GM18868 (cell line): ENCODE results near the gene PLA2G12B.
"Not testable (repeated sequence)": the region's sequence is repeated elsewhere in the genome, so short reads cannot be mapped to it uniquely, and the experiment has no call there.

Experiments
- ATAC-seq: cut with Tn5 transposase; IDR thresholded peaks from one replicate; pipeline ENCODE4 v1.9.1; 2021; ENCODE audit warnings: mild to moderate bottlenecking, moderate library complexity; ENCODE audit not compliant: unreplicated experiment

Gene PLA2G12B

DNA sequence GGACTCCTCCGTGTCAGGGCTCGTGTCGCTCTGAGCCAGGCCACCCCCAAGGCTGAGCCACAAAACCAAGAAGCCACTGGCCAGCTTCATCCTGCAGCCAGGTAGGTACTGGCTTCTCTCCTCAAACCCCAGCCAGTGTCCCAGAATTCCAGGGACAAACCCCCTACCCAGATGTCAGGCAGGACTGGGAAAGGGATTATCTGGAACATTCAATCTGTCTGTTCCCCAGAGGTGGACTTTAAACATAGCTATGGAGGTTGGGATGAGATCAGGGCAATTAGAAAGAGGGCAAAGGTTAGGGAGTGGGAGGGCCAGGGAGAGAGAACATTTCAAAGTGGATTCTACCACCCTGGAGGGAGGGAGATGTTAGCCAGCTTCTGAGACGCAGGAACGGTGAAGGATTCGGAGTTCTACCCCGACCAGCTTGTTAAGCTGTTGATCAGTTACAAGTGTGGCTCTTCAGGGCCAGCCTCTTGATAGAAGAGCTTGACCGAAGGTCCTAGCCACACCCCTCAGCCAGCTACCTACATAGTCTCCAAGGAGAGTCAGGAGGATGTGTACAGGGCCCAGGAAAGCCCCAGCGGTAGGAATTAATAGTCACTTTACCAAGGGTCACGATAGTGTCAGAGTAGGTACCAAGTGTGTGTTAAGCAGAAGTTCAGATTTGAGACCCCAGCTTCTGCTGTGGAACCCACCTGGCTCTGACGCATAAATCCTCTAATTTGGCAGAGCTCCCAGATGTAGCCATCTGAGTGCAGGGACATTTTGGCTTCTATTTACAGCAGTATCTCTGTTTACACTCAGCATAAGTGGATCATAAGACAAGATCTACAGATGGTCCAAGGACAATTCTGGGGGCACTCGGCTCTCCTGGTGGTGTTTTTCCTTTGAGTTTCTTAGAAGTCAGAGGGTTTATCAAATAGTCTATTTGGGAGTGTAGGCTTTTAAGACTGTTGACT lies at the start of gene PLA2G12B:
PLA2G12B (minus strand) TSS at position 211 of the 959 bp plus-strand sequence; CDS start at position 90, 121 bp downstream.
- ATAC-seq: no peak

DNA sequence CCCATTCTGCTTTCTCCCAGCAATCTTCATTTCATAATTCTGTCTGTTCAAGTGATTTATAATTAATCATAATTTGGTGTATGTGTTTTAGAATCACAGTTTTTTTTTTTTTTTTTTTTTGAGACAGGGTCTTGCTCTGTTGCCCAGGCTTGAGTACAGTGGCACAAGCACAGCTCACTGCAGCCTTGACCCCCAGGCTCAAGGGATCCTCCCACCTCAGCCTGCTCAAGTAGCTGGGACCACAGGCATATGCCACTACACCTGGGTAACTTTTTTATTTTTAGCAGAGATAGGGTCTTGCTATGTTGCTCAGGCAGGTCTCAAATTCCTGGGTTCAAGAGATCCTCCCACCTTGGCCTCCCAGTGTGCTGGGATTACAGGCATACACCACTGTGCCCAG lies 49.2 kb upstream of the PLA2G12B start:
- ATAC-seq: no peak

DNA sequence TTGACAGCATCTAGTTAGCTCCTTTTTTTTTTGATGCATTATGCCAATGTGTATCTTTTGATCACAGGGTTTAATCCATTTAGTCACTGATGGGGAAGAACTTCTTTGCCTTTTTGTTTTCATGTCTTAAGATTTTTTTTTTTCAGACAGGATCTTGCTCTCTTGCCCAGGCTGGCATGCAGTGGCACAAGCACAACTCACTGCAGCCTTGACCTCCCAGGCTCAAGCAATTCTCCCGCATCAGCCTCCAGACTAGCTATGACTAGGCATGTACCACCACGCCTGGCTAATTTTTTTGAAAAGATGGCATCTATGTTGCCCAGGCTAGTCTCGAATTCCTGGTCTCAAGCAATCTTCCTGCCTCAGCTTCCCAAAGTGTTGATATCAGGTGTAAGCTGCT lies 46.4 kb upstream of the PLA2G12B start:
- ATAC-seq: no peak

DNA sequence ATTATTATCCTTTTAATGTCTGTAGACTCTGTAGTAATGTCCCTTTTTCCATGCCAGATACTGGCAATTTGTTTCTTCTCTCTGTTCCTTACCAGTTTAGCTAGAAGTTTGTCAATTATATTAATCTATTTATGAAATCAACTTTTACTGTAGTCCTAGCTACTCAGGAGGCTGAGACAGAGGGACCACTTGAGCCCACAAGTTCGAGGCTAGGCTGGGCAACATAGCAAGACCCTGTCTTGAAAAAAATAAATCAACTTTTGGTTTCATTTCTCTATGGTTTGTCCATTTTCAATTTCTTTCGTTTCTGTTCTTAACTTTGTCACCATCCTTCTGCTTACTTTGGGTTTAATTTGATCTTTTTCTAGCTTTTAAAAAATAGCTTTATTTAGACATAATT lies 42.5 kb upstream of the PLA2G12B start:
- ATAC-seq: no peak

- not testable (repeated sequence) for ATAC-seq
Measured at GRCh38 chr10:72995459-72995858, 40.9 kb upstream of the PLA2G12B start.

GRCh38 chr10:72989771-72990170 lies 35.2 kb upstream of the PLA2G12B start:
- ATAC-seq: not testable (repeated sequence)

GRCh38 chr10:72984618-72985017 lies 30.0 kb upstream of the PLA2G12B start:
- ATAC-seq: not testable (repeated sequence)

DNA sequence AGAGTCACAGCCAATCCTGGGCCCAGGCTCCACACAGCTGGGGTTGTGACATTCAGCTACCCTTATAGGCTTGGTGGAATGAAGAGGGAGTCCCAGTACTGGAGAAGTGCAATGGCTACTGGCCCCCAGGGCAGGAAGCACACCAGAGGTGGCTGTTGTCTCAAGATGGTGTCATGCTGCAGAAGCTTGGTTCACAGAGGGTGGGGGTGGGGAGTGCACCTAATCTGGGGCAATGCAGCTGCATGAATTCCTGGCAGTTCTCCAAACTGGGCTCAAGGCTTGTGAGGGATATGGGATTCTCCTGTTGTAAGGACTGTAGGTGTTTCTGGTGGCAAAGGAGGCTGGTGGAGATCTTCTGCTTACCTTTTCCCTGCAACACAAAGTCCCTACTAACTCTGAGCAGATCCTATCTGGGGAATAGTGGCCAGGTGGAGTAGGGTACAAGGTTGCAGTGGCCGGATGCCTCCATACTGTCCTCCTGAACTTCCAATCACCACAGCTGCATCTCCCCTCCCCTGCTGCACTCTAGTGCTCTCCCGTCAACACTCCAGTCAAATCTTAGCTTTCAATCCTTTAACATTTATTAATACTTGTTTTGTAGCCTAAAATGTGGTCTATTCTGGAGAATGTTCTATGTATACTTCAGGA lies 27.4 kb upstream of the PLA2G12B start:
- no peak for ATAC-seq

GRCh38 chr10:72981028-72981881 lies 26.6 kb upstream of the PLA2G12B start:
- ATAC-seq: no peak

- no peak for ATAC-seq
Measured at GRCh38 chr10:72980348-72980747, 25.7 kb upstream of the PLA2G12B start.

DNA sequence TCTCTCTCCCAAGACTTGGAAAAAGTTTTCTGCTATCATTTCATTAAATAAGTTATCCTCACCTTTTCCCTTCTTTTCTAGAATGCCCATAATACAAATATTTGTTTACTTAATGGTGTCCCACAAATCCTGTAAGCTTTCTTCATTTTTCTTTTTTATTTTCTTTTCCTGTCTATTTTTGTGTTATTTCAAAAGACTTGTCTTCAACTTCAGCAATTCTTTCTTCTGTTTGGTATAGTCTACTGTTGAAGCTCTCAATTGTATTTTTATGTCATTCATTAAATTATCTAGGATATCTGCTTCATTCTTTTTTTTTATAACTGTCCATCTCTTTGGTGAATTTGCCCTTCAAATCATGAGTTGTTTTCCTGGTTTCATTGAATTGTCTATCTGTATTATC lies 25.1 kb upstream of the PLA2G12B start:
- no peak for ATAC-seq

DNA sequence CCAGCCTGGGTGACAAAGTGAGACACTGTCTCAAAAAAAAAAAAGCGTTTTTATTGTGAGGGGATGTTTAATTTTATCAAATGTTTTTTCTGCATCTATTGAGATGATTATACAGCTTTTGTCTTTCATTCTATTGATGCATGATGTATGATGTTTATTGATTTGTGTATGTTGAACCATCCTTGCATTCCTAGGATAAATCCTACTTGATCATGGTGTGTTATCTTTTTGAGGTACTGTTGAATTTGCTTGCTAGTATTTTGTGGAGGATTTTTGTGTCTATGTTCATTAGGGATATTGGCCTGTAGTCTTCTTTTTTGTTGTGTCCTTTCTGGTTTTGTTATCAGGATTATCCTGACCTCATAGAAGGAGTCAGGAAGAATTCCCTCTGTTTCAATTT lies 22.3 kb upstream of the PLA2G12B start:
- no peak for ATAC-seq

- ATAC-seq: no peak
Measured at GRCh38 chr10:72956001-72956400, 1.4 kb upstream of the PLA2G12B start.

DNA sequence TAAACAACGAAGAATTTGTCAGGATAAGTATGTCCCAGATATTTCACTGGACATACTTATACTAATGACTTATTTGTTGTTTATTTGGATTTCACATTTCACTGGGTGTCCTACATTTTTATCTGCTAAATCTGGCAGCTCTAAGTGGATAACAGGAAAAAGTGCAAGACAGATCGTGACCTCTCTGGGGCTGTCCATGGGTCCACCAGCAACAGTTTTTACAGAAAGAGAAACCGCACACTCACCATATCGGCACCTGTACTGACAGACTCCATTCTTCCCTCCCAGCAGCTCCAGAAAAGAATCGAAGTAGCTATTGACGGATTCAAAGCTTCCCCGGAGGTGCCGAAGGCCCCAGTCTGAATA lies 393 bp downstream of the PLA2G12B start:
- no peak for ATAC-seq

GRCh38 chr10:72953687-72954086 lies 919 bp downstream of the PLA2G12B start:
- no peak for ATAC-seq

DNA sequence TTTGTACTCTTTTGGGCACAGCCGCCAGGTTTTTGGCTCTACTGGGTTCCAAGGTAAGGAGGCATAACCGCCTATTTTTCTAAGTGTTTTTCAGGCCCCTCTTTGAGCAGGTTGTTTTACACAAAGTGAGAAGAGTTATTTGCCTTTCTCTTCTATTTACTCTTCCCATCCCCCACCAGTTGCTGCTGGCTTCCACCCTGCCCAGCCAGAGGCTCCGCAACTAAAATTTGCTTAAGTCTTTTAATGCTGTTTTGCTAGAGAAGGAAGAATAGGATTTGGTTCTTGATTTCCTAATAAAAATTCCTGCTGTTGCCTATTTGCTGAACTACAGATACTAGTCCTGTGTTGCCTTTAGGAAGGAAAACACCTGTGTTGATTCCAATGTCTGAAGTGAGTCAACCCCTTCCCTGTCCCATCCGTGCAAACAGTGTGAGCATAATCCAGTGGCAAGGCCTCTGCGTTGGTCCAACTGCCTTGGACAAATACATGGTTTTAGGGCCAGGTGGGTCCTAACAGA lies 1.9 kb downstream of the PLA2G12B start:
- no peak for ATAC-seq

DNA sequence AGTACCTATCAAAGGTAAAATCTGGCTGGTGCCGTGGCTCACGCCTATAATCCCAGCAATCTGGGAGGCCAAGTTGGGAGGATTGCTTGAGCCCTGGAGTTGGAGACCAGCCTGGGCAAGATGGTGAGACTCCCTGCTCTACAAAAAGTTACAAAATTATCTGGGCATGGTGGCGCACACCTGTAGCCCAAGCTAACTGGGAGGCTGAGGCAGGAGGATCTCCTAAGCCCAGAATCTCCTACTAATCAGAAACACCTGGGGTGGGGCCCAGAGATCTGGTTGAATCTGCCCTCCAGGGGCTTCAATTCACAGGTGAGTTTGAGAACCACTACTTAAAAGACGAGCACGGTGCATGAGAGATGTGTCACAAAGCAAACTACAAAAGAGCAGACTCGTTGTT lies 2.4 kb downstream of the PLA2G12B start:
- no peak for ATAC-seq

DNA sequence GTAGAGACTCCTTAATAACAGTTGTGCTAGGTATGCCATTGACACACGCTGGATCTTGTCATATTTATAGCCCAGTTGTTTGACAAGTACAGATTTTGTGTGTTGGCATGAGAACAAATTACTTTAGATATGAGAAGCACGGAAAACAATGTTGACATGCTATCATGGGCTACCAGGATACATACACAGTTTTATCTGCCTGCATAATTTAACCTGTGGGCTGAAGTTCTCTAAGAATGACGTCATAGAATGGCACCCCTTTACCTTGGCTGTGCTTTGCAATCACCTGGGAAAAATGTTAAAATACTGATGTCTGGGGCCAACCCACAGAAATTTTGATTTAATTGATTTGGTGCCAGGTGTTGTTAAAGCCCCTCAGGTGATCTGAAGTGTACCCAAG lies 2.8 kb downstream of the PLA2G12B start:
- ATAC-seq: no peak

DNA sequence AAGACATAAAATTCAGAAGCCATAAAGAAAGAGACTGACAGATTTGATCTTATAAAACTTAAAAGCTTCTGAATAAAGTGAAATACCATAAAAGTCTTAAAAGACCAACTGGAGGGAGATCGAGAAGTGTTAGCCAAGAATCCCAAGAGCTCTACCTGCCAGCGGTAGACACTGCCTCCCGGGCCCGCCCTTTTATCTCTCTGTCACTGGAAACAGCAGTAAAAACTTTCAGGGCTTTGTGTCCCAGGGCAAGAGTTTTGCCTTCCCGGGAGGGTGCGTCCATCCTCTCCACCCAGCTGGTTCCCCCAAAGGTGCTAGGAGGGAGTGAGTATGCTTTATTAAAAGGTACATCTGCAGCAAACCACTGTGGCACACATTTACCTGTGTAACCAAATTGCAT lies 5.8 kb downstream of the PLA2G12B start:
- no peak for ATAC-seq

DNA sequence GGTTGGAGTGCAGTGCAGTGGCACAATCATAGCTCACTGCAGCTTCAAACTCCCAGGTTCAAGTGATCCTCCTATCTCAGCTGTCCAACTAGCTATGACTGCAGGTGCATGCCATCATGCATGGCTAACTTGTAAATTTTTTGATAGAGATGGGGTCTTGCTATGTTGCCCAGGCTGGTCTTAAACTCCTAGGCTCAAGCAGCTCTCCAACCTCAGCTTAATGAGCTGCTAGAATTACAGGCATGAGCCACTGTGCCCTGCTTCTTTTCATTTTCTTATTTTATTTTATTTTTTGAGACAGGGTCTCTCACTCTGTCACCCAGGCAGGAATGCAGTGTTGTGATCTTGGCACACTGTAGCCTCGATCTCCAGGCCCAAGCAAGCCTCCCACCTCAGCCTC lies 7.6 kb downstream of the PLA2G12B start:
- ATAC-seq: no peak
